Endothelial cell of umbilical vein (primary cell): ENCODE measurements around the gene BUB1B.

ENCODE experiments used
- CTCF ChIP-seq, 2 donors: IDR thresholded peaks; 1 replicate in 1 of 2; 2 replicates in 1 of 2; pipeline ENCODE4 v1.5.1; 2011; ENCODE audit warnings: low read length in 2 of 2, mild to moderate bottlenecking in 2 of 2, moderate library complexity in 2 of 2, control low read depth in 1 of 2, inconsistent platforms in 1 of 2, low read depth in 1 of 2; ENCODE audit not compliant: insufficient read depth in 1 of 2; ENCODE audit errors: extremely low read depth in 1 of 2
- EZH2 ChIP-seq: IDR thresholded peaks from 2 replicates; pipeline ENCODE4 v1.6.1; 2012; ENCODE audit warnings: borderline replicate concordance, low read depth, mild to moderate bottlenecking, moderate library complexity, low read length, inconsistent platforms; ENCODE audit not compliant: severe bottlenecking
- MAX ChIP-seq: IDR thresholded peaks from 2 replicates; pipeline ENCODE4 v1.6.1; 2011; ENCODE audit not compliant: insufficient read depth, insufficient read length
- POLR2AphosphoS5 ChIP-seq: IDR thresholded peaks from 2 replicates; pipeline ENCODE4 v1.6.1; 2012; ENCODE audit warnings: low read depth, mild to moderate bottlenecking, control low read depth, low read length, moderate library complexity; ENCODE audit not compliant: insufficient read depth

- TF ChIP-seq EZH2 = no peak
- no peak for TF ChIP-seq CTCF (IDR thresholded peaks at IDR 0.05; ENCODE audit: extremely low read depth in 1 of 2, insufficient read depth in 1 of 2, low read depth in 1 of 2, low read length in 2 of 2)
- TF ChIP-seq POLR2AphosphoS5 = no peak
- no peak for TF ChIP-seq MAX
Observed at GRCh38 chr15:40267670-40268069, 106.8 kb downstream of the BUB1B start.
